Omental fat pad (tissue), 4 donors: Measurements from ENCODE around the gene COPS7A. TPM values are rescaled to one million over a fixed set of nuclear protein-coding genes. Genes with fewer than 3 reads are reported as not detected.
A peak's percentile ranks its signal among the peaks of the same experiment; 100 is the strongest.
"Not testable (repeated sequence)": the region's sequence is repeated elsewhere in the genome, so short reads cannot be mapped to it uniquely, and the experiment has no call there.

Experiments used
- ATAC-seq: fragments of 150-250 bp; one replicate; pipeline ENCODE4 v1.9.1; 2016; ENCODE audit warnings: mild to moderate bottlenecking, moderate library complexity; ENCODE audit not compliant: low FRiP score
- DNase-seq: peaks from one replicate; pipeline ENCODE4 v3.0.0-alpha.2; 2019; ENCODE audit warnings: low spot score
- total RNA-seq, 4 donors: library from RNA; depleted of rRNA; stranded (reverse); fragments of >200 nt; gene quantifications; one replicate each; pipeline ENCODE4 v1.1.0, GENCODE V29; 2016
- TF ChIP-seq, protein P1 (sequence below), 3 donors: fragments of 450-650 bp; IDR thresholded peaks; one replicate each; pipeline ENCODE4 v1.5.1; 2016 to 2017; ENCODE audit warnings: antibody characterized with exemption in 3 of 3, mild to moderate bottlenecking in 3 of 3, moderate library complexity in 2 of 3

COPS7A gene
- total RNA-seq, 4 donors from 2014 or later: 51.2 to 64.0 (median 62.7) TPM

DNA sequence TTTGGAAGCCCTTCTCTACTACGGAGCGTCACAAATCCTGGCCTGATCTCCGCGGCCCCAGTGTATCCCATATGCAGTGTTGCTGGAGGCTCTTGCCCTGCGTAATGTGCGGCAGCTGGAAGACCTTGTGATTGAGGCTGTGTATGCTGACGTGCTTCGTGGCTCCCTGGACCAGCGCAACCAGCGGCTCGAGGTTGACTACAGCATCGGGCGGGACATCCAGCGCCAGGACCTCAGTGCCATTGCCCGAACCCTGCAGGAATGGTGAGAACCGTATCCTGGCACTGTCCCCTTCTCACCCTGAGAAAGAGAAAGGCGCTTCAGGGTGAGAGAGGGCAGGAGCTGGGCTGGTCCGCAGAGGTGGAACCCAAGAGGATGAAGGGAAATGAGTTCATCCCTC is 5.3 kb downstream of the COPS7A start:
- ATAC-seq (no peak), DNase-seq (no peak)
- TF ChIP-seq, protein P1, sequence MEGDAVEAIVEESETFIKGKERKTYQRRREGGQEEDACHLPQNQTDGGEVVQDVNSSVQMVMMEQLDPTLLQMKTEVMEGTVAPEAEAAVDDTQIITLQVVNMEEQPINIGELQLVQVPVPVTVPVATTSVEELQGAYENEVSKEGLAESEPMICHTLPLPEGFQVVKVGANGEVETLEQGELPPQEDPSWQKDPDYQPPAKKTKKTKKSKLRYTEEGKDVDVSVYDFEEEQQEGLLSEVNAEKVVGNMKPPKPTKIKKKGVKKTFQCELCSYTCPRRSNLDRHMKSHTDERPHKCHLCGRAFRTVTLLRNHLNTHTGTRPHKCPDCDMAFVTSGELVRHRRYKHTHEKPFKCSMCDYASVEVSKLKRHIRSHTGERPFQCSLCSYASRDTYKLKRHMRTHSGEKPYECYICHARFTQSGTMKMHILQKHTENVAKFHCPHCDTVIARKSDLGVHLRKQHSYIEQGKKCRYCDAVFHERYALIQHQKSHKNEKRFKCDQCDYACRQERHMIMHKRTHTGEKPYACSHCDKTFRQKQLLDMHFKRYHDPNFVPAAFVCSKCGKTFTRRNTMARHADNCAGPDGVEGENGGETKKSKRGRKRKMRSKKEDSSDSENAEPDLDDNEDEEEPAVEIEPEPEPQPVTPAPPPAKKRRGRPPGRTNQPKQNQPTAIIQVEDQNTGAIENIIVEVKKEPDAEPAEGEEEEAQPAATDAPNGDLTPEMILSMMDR (IDR thresholded peaks at IDR 0.05): no peak

DNA sequence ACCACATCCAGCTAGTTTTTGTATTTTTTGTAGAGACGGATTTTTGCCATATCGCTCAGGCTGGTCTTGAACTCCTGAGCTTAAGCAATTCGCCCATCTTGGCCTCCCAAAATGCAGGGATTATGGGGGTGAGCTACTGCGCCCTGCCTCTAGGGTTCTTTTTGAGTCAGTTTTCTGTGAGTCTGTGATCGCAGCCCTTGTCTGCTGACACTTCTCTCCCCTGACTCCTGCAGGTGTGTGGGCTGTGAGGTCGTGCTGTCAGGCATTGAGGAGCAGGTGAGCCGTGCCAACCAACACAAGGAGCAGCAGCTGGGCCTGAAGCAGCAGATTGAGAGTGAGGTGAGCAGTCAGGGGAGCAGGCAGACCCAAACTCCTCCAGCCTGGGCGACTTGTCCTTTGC is 6.3 kb downstream of the COPS7A start:
- DNase-seq (no peak), ATAC-seq (no peak)
- TF ChIP-seq, protein P1 (IDR thresholded peaks at IDR 0.05): no peak

DNA sequence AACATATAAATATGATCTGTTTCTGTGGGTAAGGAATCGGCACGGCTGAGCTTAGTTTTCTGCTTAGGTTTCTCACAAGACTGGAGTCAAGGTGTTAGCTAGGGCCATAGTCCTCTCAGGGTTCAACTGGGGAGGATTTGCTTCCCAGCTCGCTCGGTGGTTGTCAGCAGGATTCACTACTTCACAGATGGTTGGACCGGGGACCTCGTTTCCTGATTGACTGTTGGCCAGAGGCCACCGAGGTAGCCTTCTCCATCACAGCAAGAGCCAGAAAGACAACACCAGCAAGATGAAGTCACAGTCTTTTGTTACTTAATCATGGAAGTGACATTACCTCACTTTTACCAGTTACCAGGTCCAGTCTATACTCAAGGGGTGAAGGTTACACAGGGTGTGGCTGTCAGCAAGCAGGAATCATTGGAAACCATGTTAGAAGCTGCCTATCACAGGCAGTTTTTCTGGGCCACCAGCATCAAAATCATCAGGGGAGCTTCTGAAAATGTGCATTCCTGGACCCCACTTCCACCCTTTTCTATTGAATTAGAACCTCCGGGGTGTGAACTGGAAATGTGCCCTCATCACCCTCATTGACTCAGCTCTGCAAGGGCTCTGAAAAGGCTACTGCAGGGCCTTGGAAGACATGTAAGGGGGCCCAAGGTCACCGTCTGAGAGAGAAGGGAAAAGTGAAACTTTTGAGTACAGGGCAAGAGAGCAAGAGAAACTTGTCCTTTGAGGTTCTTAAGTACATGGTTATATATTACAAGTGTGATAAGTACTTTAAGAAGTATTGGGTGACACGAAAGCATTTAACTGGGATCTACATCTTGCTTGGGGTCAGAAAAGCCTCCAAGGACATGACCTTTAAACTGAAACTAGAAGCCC is 10.9 kb downstream of the COPS7A start:
- DNase-seq (no peak), ATAC-seq (no peak)
- TF ChIP-seq, protein P1 (IDR thresholded peaks at IDR 0.05): no peak

- DNase-seq: peak; percentile 29
- TF ChIP-seq, protein P1 (IDR thresholded peaks at IDR 0.05): no peak
- ATAC-seq: peak; percentile 90
These were observed 11.8 kb downstream of the COPS7A start for GRCh38 chr12:6735448-6736191.

GRCh38 chr12:6736754-6737153 is 12.9 kb downstream of the COPS7A start:
- TF ChIP-seq, protein P1 (IDR thresholded peaks at IDR 0.05): no peak

GRCh38 chr12:6742080-6742479 is 18.2 kb downstream of the COPS7A start:
- ATAC-seq, DNase-seq: not testable (repeated sequence)

More at GRCh38 chr12:6736754-6737153, 12.9 kb downstream of the COPS7A start:
- ATAC-seq: no peak
- no peak for DNase-seq

DNA sequence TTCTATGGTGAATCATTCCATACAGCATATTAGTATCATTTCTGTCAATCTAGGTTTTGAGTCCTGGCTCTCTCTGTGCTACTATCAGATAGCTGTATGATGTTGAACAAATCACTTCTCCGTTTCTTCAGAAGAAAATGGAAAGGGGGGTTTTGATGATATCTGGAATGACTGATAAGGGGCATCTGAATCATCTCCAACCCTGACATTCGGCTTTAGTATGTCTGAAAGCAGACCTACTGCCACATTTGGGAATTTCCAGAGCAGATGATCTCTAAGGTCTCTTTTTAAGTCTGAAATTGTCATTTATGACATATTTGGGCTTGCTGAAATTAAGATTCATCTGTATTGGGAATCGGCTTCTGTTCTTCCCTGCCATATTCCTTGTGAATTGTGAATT is 19.0 kb downstream of the COPS7A start:
- TF ChIP-seq, protein P1 (IDR thresholded peaks at IDR 0.05): no peak
- DNase-seq (no peak), ATAC-seq (no peak)

- not testable (repeated sequence) for ATAC-seq
These were observed 19.5 kb downstream of the COPS7A start for GRCh38 chr12:6743300-6743699.

More at GRCh38 chr12:6743300-6743699, 19.5 kb downstream of the COPS7A start:
- DNase-seq: not testable (repeated sequence)
